ENCODE data around the gene CAPZB. TPM values are rescaled to one million over a fixed set of nuclear protein-coding genes. Genes with fewer than 3 reads are reported as not detected.
A peak's percentile ranks its signal among the peaks of the same experiment; 100 is the strongest.

CAPZB gene
- total and polyA plus RNA-seq, 11 donors, result 77.8 to 348 (median 237) TPM

GRCh38 chr1:19476450-19477190, 8.7 kb downstream of the CAPZB start:
- no peak for DNase-seq
- intact Hi-C loops (cut with DNase I), result loop anchor here in 1 of 10 donors (5.0 kb wide), 1 partner anchor 74 kb away; no protein-coding TSS in a partner anchor
- WGBS, 4 donors, result 40 to 61% (median 50%) methylated on average over 10 to 12 of the region's 12 CpGs
- Histone ChIP-seq H3K27ac (peak overlapping the region in 9 of 12 donors; percentile 1 to 89 (median 44)), H3K9me3 (no peaks in the 10 kb centered on the region), H3K36me3 (peaks cover 0 to 69% (median 12%) of the 10 kb centered on the region in 9 donors), H3K4me1 (peaks cover 11 to 100% (median 74%) of the 10 kb centered on the region in 12 donors), H3K4me3 (peak overlapping the region in 3 of 12 donors; percentile 6 to 23 (median 10)), H3K27me3 (no peaks in the 10 kb centered on the region)
- TF ChIP-seq POLR2A (IDR thresholded peaks at IDR 0.05), result no peak
- TF ChIP-seq CTCF (IDR thresholded peaks at IDR 0.05), result no peak
- peak in 3 of 4 donors; percentile 34 to 41 (median 39) for ATAC-seq

GRCh38 chr1:19475296-19475695, 10.0 kb downstream of the CAPZB start:
- H3K9me3 ChIP-seq, result no peaks in the 10 kb centered on the region
- 86 to 93% (median 90%) methylated on average over 5 to 11 of the region's 11 CpGs for WGBS, 4 donors
- peaks cover 0 to 66% (median 19%) of the 10 kb centered on the region in 9 donors for H3K36me3 ChIP-seq
- DNase-seq (no peak), ATAC-seq (no peak)
- peaks cover 5 to 100% (median 67%) of the 10 kb centered on the region in 12 donors for H3K4me1 ChIP-seq
- no peaks in the 10 kb centered on the region for H3K27me3 ChIP-seq
- intact Hi-C loops (cut with DNase I), result loop anchor here in 1 of 10 donors (5.0 kb wide), 1 partner anchor 73 kb away; no protein-coding TSS in a partner anchor
- TF ChIP-seq POLR2A (IDR thresholded peaks at IDR 0.05), result no peak
- no peak for TF ChIP-seq CTCF (IDR thresholded peaks at IDR 0.05)
- no peak overlapping the region for H3K4me3 ChIP-seq
- peak overlapping the region in 2 of 12 donors; percentile 47 to 89 for H3K27ac ChIP-seq

GRCh38 chr1:19472174-19472573, 13.2 kb downstream of the CAPZB start:
- H3K4me3 ChIP-seq, result no peak overlapping the region
- no peaks in the 10 kb centered on the region for H3K27me3 ChIP-seq
- no peak for DNase-seq
- no peak for TF ChIP-seq POLR2A (IDR thresholded peaks at IDR 0.05)
- no peak for TF ChIP-seq CTCF (IDR thresholded peaks at IDR 0.05)
- peaks cover 0 to 54% (median 11%) of the 10 kb centered on the region in 9 donors for H3K36me3 ChIP-seq
- ATAC-seq, result no peak
- intact Hi-C loops (cut with DNase I), result no loop called here
- 66 to 86% (median 79%) methylated on average over 5 of the region's 5 CpGs for WGBS, 4 donors
- H3K9me3 ChIP-seq, result no peaks in the 10 kb centered on the region
- H3K4me1 ChIP-seq, result peaks cover 6 to 99% (median 66%) of the 10 kb centered on the region in 12 donors
- H3K27ac ChIP-seq, result peak overlapping the region in 1 of 12 donors; percentile 49

GRCh38 chr1:19469004-19469403, 16.3 kb downstream of the CAPZB start:
- no peak for DNase-seq
- Histone ChIP-seq H3K4me3 (peak overlapping the region in 2 of 12 donors; percentile 2 to 23), H3K9me3 (no peaks in the 10 kb centered on the region), H3K27ac (peak overlapping the region in 11 of 12 donors; percentile 48 to 92 (median 62)), H3K27me3 (no peaks in the 10 kb centered on the region), H3K36me3 (peaks cover 0 to 40% (median 11%) of the 10 kb centered on the region in 9 donors), H3K4me1 (peaks cover 9 to 96% (median 63%) of the 10 kb centered on the region in 12 donors)
- TF ChIP-seq POLR2A (IDR thresholded peaks at IDR 0.05) (no peak), CTCF (IDR thresholded peaks at IDR 0.05) (no peak)
- WGBS, 4 donors, result 74 to 81% (median 79%) methylated on average over 7 of the region's 7 CpGs
- intact Hi-C loops (cut with DNase I), result loop anchor here in 1 of 10 donors (5.0 kb wide), 1 partner anchor 72 kb away; no protein-coding TSS in a partner anchor
- ATAC-seq, result no peak
